Forelimb muscle (tissue), 1 donor: ENCODE measurements around the gene MAPK1. TPM values are rescaled to one million over a fixed set of nuclear protein-coding genes. Genes with fewer than 3 reads are reported as not detected.
"Not testable (repeated sequence)": the region's sequence is repeated elsewhere in the genome, so short reads cannot be mapped to it uniquely, and the experiment has no call there.

Experiments used
- DNase-seq: peaks from one replicate; pipeline ENCODE4 v3.0.0-alpha.2; 2013; ENCODE audit warnings: low read depth
- polyA plus RNA-seq: library from polyadenylated mRNA; unstranded; fragments of 120-200 nt; gene quantifications from one replicate; pipeline ENCODE4 v1.2.1, GENCODE V29; 2013; ENCODE audit not compliant: insufficient read length

The MAPK1 gene
- polyA plus RNA-seq, 1 donor, result 138 TPM

- DNase-seq, result not testable (repeated sequence)
These were observed 19.4 kb downstream of the MAPK1 start for GRCh38 chr22:21848057-21848456.

- no peak for DNase-seq
These were observed 21.6 kb downstream of the MAPK1 start for GRCh38 chr22:21845558-21846453.

- no peak for DNase-seq
These were observed 24.5 kb downstream of the MAPK1 start for GRCh38 chr22:21842946-21843345.

- no peak for DNase-seq
These were observed 26.0 kb downstream of the MAPK1 start for GRCh38 chr22:21841422-21841821.

GRCh38 chr22:21840236-21840823, 27.1 kb downstream of the MAPK1 start:
- DNase-seq, result no peak

GRCh38 chr22:21839765-21840140, 27.7 kb downstream of the MAPK1 start:
- DNase-seq, result no peak

GRCh38 chr22:21839104-21839764, 28.2 kb downstream of the MAPK1 start:
- DNase-seq, result not testable (repeated sequence)

- no peak for DNase-seq
These were observed 30.0 kb downstream of the MAPK1 start for GRCh38 chr22:21837248-21837979.

GRCh38 chr22:21836486-21836885, 31.0 kb downstream of the MAPK1 start:
- not testable (repeated sequence) for DNase-seq

GRCh38 chr22:21835378-21835777, 32.1 kb downstream of the MAPK1 start:
- no peak for DNase-seq

GRCh38 chr22:21834869-21835268, 32.6 kb downstream of the MAPK1 start:
- no peak for DNase-seq

GRCh38 chr22:21832291-21833290, 34.9 kb downstream of the MAPK1 start:
- DNase-seq, result no peak

GRCh38 chr22:21829523-21829922, 37.9 kb downstream of the MAPK1 start:
- DNase-seq, result no peak

GRCh38 chr22:21828268-21828638, 39.2 kb downstream of the MAPK1 start:
- no peak for DNase-seq

GRCh38 chr22:21827628-21828267, 39.7 kb downstream of the MAPK1 start:
- DNase-seq, result no peak

GRCh38 chr22:21826204-21826603, 41.2 kb downstream of the MAPK1 start:
- no peak for DNase-seq

GRCh38 chr22:21824962-21825361, 42.5 kb downstream of the MAPK1 start:
- not testable (repeated sequence) for DNase-seq

GRCh38 chr22:21824445-21824912, 43.0 kb downstream of the MAPK1 start:
- no peak for DNase-seq

- DNase-seq, result no peak
These were observed 43.6 kb downstream of the MAPK1 start for GRCh38 chr22:21823740-21824444.
